ENCODE results near the gene RFC2. TPM values are rescaled to one million over a fixed set of nuclear protein-coding genes. Genes with fewer than 3 reads are reported as not detected.

The RFC2 gene
- total and polyA plus RNA-seq, 10 of the 15 experiments (the other 5 are each of a cell fraction or from before 2014, with no cell fraction given), result 25.8 to 145 (median 90.9) TPM

DNA sequence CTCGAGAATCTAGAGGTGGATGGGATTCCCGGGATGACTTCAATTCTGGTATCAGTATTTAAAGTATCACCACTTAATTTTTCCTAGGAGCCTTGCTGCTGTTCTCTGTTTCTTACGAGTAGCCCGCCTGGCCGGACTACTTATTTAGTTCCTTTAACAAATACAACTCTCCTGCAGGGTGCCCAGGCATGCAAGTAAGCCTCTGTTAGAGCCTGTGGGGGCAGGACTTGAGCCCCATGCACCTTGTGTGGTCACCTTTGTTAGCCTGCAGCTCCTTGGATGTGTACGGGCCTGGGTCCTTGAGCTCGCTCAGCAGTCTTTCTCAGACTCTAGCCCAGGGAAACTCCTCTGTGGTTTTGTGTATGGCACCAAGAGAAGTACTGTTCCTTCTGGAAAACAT is 63.9 kb downstream of the RFC2 start:
- BruUV-seq (replicated peaks), result no TSS peak
- peaks cover 12% of the 10 kb centered on the region for H4K20me1 ChIP-seq (ENCODE audit: control insufficient read depth, insufficient read depth)
- WGBS (ENCODE audit: insufficient coverage, insufficient replicate concordance, low lambda C conversion rate, missing lambda C conversion rate), result 96% methylated on average over 7 of the region's 7 CpGs
- peaks cover 40 to 53% of the 10 kb centered on the region in 2 experiments for H3K36me3 ChIP-seq (ENCODE audit: control insufficient read depth in 2 of 2, insufficient read depth in 2 of 2, low read length in 1 of 2)
- intact Hi-C loops (cut with micrococcal nuclease; ENCODE audit: unreplicated experiment) (no loop called here), in situ Hi-C loops (cut with MboI) (no loop called here)
- no peak for FAIRE-seq
- no peak for DNase-seq (ENCODE audit: low read depth, low spot score)
- POLR2A ChIA-PET, result interaction anchor here (0.7 kb wide), 1 partner anchor 1337 kb away, joined by 5 read pairs; no protein-coding TSS in a partner anchor
- no peaks in the 10 kb centered on the region for H3K27me3 ChIP-seq (replicated peaks in 1 of 2; ENCODE audit: control insufficient read depth in 2 of 2, insufficient read depth in 2 of 2, low read length in 1 of 2)
- no peaks in the 10 kb centered on the region for H3K4me1 ChIP-seq (ENCODE audit: control insufficient read depth, insufficient read depth, low read length)
- TF ChIP-seq, protein P1, sequence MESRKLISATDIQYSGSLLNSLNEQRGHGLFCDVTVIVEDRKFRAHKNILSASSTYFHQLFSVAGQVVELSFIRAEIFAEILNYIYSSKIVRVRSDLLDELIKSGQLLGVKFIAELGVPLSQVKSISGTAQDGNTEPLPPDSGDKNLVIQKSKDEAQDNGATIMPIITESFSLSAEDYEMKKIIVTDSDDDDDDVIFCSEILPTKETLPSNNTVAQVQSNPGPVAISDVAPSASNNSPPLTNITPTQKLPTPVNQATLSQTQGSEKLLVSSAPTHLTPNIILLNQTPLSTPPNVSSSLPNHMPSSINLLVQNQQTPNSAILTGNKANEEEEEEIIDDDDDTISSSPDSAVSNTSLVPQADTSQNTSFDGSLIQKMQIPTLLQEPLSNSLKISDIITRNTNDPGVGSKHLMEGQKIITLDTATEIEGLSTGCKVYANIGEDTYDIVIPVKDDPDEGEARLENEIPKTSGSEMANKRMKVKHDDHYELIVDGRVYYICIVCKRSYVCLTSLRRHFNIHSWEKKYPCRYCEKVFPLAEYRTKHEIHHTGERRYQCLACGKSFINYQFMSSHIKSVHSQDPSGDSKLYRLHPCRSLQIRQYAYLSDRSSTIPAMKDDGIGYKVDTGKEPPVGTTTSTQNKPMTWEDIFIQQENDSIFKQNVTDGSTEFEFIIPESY (IDR thresholded peaks at IDR 0.05), result no peak
- no peak for TF ChIP-seq POU2F2 (IDR thresholded peaks at IDR 0.05; ENCODE audit: borderline replicate concordance, low read depth, low read length)
- no peak overlapping the region for H2AFZ ChIP-seq (ENCODE audit: control insufficient read depth, low read depth, low read length)
- RAD21 ChIA-PET (ENCODE audit: unreplicated experiment), result interaction anchor here (1.4 kb wide), 1 partner anchor 12 kb away, joined by 3 read pairs; no protein-coding TSS in a partner anchor
- H3K79me2 ChIP-seq (ENCODE audit: control insufficient read depth, insufficient read depth, low read length), result peaks cover 35% of the 10 kb centered on the region
- no peak overlapping the region for H3K27ac ChIP-seq (ENCODE audit: control insufficient read depth, insufficient read depth)
- ATAC-seq, result no peak
- SMC1A ChIA-PET (ENCODE audit: uncharacterized antibody, unreplicated experiment), result interaction anchor here (2.7 kb wide), 1 partner anchor 12 kb away, joined by 12 read pairs; no protein-coding TSS in a partner anchor
- no peak overlapping the region for H3K9ac ChIP-seq (ENCODE audit: control insufficient read depth, insufficient read depth, low read length)
- no peak overlapping the region for H3K4me3 ChIP-seq
- CTCF ChIA-PET, result interaction anchor here (1.6 to 2.6 kb wide), 3 partner anchors 11 to 211 kb away, joined by 6 to 11 read pairs (median 7); partner anchors contain the start of gene EIF4H
- no peaks in the 10 kb centered on the region for H3K9me3 ChIP-seq (replicated peaks; ENCODE audit: control insufficient read depth, insufficient read depth, low read length)
- no peak overlapping the region for H3K4me2 ChIP-seq (ENCODE audit: control insufficient read depth, insufficient read depth)

DNA sequence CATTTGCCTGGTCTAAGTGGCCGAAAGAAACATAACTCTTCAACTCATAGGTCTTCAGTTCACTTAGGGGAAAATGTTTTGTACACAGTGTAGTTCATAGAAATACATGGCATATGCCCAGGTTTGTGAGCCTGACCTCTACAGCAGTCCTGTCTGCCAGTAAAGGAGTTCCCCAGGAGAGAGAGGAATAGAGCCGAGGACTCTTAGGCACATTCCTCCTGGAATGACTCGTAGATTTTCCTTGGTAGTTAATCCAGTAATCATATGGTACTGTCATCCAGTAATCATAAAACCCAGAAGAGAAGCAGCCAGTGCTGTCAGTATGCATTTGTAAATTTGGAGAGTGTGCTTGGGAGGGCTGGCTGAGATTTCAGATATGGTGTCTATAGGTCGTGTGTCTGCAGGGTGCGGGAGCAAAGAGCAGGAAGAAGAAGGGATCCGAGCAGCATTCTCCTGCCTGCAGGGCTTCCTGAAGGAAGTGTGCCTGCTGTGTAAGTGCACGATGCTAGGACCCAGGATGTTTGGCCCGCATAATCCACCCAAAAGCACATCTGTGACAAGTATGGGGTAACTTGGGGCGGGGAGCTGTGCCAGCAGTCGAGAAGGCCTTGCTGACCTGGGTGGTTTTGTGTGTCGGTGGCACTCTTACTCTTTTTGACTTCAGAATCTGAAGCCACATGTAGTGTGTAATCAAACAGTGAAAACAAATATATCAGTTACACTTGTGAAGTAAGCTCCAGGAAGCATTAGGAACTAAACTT is 66.1 kb downstream of the RFC2 start:
- H2AFZ ChIP-seq (ENCODE audit: control insufficient read depth, low read depth, low read length), result no peak overlapping the region
- no peak overlapping the region for H3K4me3 ChIP-seq
- no peaks in the 10 kb centered on the region for H3K9me3 ChIP-seq (replicated peaks; ENCODE audit: control insufficient read depth, insufficient read depth, low read length)
- ChIA-PET SMC1A (ENCODE audit: uncharacterized antibody, unreplicated experiment) (interaction anchor here (2.7 kb wide), 1 partner anchor 10 kb away, joined by 12 read pairs; no protein-coding TSS in a partner anchor), POLR2A (interaction anchor here (0.8 kb wide), 1 partner anchor 15 kb away, joined by 3 read pairs; no protein-coding TSS in a partner anchor), RAD21 (ENCODE audit: unreplicated experiment) (interaction anchor here (1.6 kb wide), 1 partner anchor 18 kb away, joined by 5 read pairs; no protein-coding TSS in a partner anchor), CTCF (no interaction called here)
- ATAC-seq (no peak), FAIRE-seq (no peak), DNase-seq (ENCODE audit: low read depth, low spot score) (no peak)
- BruUV-seq (replicated peaks), result no TSS peak
- peaks cover 57% of the 10 kb centered on the region for H3K79me2 ChIP-seq (ENCODE audit: control insufficient read depth, insufficient read depth, low read length)
- H3K27ac ChIP-seq (ENCODE audit: control insufficient read depth, insufficient read depth), result no peak overlapping the region
- H3K36me3 ChIP-seq (ENCODE audit: control insufficient read depth in 2 of 2, insufficient read depth in 2 of 2, low read length in 1 of 2), result peaks cover 29 to 40% of the 10 kb centered on the region in 2 experiments
- no peak overlapping the region for H3K9ac ChIP-seq (ENCODE audit: control insufficient read depth, insufficient read depth, low read length)
- 94% methylated on average over 11 of the region's 11 CpGs for WGBS (ENCODE audit: insufficient coverage, insufficient replicate concordance, low lambda C conversion rate, missing lambda C conversion rate)
- in situ Hi-C loops (cut with MboI) (no loop called here), intact Hi-C loops (cut with micrococcal nuclease; ENCODE audit: unreplicated experiment) (no loop called here)
- peaks cover 19% of the 10 kb centered on the region for H4K20me1 ChIP-seq (ENCODE audit: control insufficient read depth, insufficient read depth)
- no peaks in the 10 kb centered on the region for H3K4me1 ChIP-seq (ENCODE audit: control insufficient read depth, insufficient read depth, low read length)
- H3K27me3 ChIP-seq (replicated peaks in 1 of 2; ENCODE audit: control insufficient read depth in 2 of 2, insufficient read depth in 2 of 2, low read length in 1 of 2), result no peaks in the 10 kb centered on the region
- H3K4me2 ChIP-seq (ENCODE audit: control insufficient read depth, insufficient read depth), result no peak overlapping the region
- TF ChIP-seq ASH2L (IDR thresholded peaks at IDR 0.05; ENCODE audit: borderline replicate concordance, low read depth) (no peak), ZSCAN29 (IDR thresholded peaks at IDR 0.05) (no peak), ZNF384 (IDR thresholded peaks at IDR 0.05; ENCODE audit: borderline replicate concordance, low read depth, low read length) (no peak), RFX5 (IDR thresholded peaks at IDR 0.05; ENCODE audit: low read depth, low read length) (no peak)
- TF ChIP-seq, protein P1 (IDR thresholded peaks at IDR 0.05), result no peak
- TF ChIP-seq, protein P2, sequence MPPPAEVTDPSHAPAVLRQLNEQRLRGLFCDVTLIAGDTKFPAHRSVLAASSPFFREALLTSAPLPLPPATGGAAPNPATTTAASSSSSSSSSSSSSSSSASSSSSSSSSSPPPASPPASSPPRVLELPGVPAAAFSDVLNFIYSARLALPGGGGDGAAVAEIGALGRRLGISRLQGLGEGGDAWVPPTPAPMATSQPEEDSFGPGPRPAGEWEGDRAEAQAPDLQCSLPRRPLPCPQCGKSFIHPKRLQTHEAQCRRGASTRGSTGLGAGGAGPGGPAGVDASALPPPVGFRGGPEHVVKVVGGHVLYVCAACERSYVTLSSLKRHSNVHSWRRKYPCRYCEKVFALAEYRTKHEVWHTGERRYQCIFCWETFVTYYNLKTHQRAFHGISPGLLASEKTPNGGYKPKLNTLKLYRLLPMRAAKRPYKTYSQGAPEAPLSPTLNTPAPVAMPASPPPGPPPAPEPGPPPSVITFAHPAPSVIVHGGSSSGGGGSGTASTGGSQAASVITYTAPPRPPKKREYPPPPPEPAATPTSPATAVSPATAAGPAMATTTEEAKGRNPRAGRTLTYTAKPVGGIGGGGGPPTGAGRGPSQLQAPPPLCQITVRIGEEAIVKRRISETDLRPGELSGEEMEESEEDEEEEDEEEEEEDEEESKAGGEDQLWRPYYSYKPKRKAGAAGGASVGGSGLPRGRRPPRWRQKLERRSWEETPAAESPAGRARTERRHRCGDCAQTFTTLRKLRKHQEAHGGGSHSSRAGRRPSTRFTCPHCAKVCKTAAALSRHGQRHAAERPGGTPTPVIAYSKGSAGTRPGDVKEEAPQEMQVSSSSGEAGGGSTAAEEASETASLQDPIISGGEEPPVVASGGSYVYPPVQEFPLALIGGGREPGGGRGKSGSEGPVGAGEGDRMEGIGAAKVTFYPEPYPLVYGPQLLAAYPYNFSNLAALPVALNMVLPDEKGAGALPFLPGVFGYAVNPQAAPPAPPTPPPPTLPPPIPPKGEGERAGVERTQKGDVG (CRISPR knock-in tag; IDR thresholded peaks at IDR 0.05), result no peak
